Measurements from ENCODE around the gene RAB26.
"Not testable (repeated sequence)": the region's sequence is repeated elsewhere in the genome, so short reads cannot be mapped to it uniquely, and the experiment has no call there.

- TF ChIP-seq CTCF (IDR thresholded peaks at IDR 0.05; ENCODE audit: low read length); EZH2phosphoT487 (IDR thresholded peaks at IDR 0.05; ENCODE audit: low read length); EZH2 (optimal IDR thresholded peaks at IDR 0.05; ENCODE audit: low read depth, low read length): not testable (repeated sequence)
These were observed 33.4 kb upstream of the RAB26 start for GRCh38 chr16:2114885-2115590.
